Central memory CD8-positive, alpha-beta T cell (primary cell): ENCODE results near the gene RYR2.

Source experiments
- ATAC-seq: fragments of 150-1000 bp; cut with Tn5 transposase; replicated peaks from 2 replicates; pipeline ENCODE4 v1.10.0; 2022; ENCODE audit warnings: mild to moderate bottlenecking, moderate FRiP score, moderate number of reproducible peaks; ENCODE audit not compliant: poor library complexity, severe bottlenecking; ENCODE audit errors: extremely low read depth
- DNase-seq, 2 donors: peaks; one replicate each; pipeline ENCODE4 v3.0.0; 2021; ENCODE audit warnings: low spot score in 2 of 2
- H3K27ac Mint-ChIP-seq: one replicate; pipeline ENCODE4 v1.8.0; 2022; ENCODE audit warnings: low read depth, mild to moderate bottlenecking, moderate library complexity, mixed read lengths
- H3K27me3 Mint-ChIP-seq: one replicate; pipeline ENCODE4 v1.8.0; 2022; ENCODE audit warnings: mixed read lengths
- H3K36me3 Mint-ChIP-seq: one replicate; pipeline ENCODE4 v1.8.0; 2022; ENCODE audit warnings: mild to moderate bottlenecking, moderate library complexity, mixed read lengths; ENCODE audit not compliant: insufficient read depth
- H3K4me1 Mint-ChIP-seq: one replicate; pipeline ENCODE4 v1.8.0; 2022; ENCODE audit warnings: mixed read lengths
- H3K4me3 Mint-ChIP-seq: one replicate; pipeline ENCODE4 v1.8.0; 2022; ENCODE audit warnings: mild to moderate bottlenecking, moderate library complexity, mixed read lengths
- H3K9me3 Mint-ChIP-seq: one replicate; pipeline ENCODE4 v1.8.0; 2022; ENCODE audit warnings: mixed read lengths

RYR2 gene

GRCh38 chr1:237858992-237859391 lies 817.0 kb downstream of the RYR2 start:
- Mint-ChIP-seq H3K27ac (no peak overlapping the region), H3K36me3 (no peaks in the 10 kb centered on the region), H3K4me1 (no peaks in the 10 kb centered on the region), H3K4me3 (no peak overlapping the region), H3K27me3 (no peaks in the 10 kb centered on the region), H3K9me3 (no peaks in the 10 kb centered on the region)
- ATAC-seq: no peak
- no peak for DNase-seq

- H3K27ac Mint-ChIP-seq: no peak overlapping the region
- peaks cover 9% of the 10 kb centered on the region for H3K27me3 Mint-ChIP-seq
- no peaks in the 10 kb centered on the region for H3K36me3 Mint-ChIP-seq
- H3K4me3 Mint-ChIP-seq: no peak overlapping the region
- no peak for DNase-seq
- H3K9me3 Mint-ChIP-seq: no peaks in the 10 kb centered on the region
- H3K4me1 Mint-ChIP-seq: no peaks in the 10 kb centered on the region
- no peak for ATAC-seq
Measured at GRCh38 chr1:237861944-237862343, 820.0 kb downstream of the RYR2 start.

- Mint-ChIP-seq H3K4me1 (no peaks in the 10 kb centered on the region), H3K27ac (no peak overlapping the region), H3K9me3 (no peaks in the 10 kb centered on the region), H3K27me3 (peaks cover 9% of the 10 kb centered on the region), H3K36me3 (no peaks in the 10 kb centered on the region), H3K4me3 (no peak overlapping the region)
- no peak for ATAC-seq
- DNase-seq: no peak
Measured at GRCh38 chr1:237863234-237863633, 821.2 kb downstream of the RYR2 start.

- no peak for DNase-seq
- peaks cover 1% of the 10 kb centered on the region for H3K36me3 Mint-ChIP-seq
- no peaks in the 10 kb centered on the region for H3K4me1 Mint-ChIP-seq
- no peak for ATAC-seq
- no peak overlapping the region for H3K27ac Mint-ChIP-seq
- H3K9me3 Mint-ChIP-seq: no peaks in the 10 kb centered on the region
- peaks cover 9% of the 10 kb centered on the region for H3K27me3 Mint-ChIP-seq
- H3K4me3 Mint-ChIP-seq: no peak overlapping the region
Measured at GRCh38 chr1:237864338-237865244, 822.6 kb downstream of the RYR2 start.

GRCh38 chr1:237867380-237867888 lies 825.5 kb downstream of the RYR2 start:
- DNase-seq (no peak), ATAC-seq (no peak)
- Mint-ChIP-seq H3K4me3 (no peak overlapping the region), H3K9me3 (peaks cover 18% of the 10 kb centered on the region), H3K4me1 (no peaks in the 10 kb centered on the region), H3K27ac (no peak overlapping the region), H3K36me3 (peaks cover 1% of the 10 kb centered on the region), H3K27me3 (peaks cover 15% of the 10 kb centered on the region)

GRCh38 chr1:237868817-237869600 lies 827.0 kb downstream of the RYR2 start:
- Mint-ChIP-seq H3K27me3 (peaks cover 17% of the 10 kb centered on the region), H3K9me3 (peaks cover 20% of the 10 kb centered on the region), H3K4me3 (no peak overlapping the region), H3K4me1 (no peaks in the 10 kb centered on the region), H3K27ac (no peak overlapping the region), H3K36me3 (peaks cover 1% of the 10 kb centered on the region)
- ATAC-seq: no peak
- no peak for DNase-seq

GRCh38 chr1:237873487-237874211 lies 831.7 kb downstream of the RYR2 start:
- H3K27me3 Mint-ChIP-seq: peaks cover 8% of the 10 kb centered on the region
- H3K36me3 Mint-ChIP-seq: peaks cover 1% of the 10 kb centered on the region
- no peaks in the 10 kb centered on the region for H3K4me1 Mint-ChIP-seq
- H3K9me3 Mint-ChIP-seq: peaks cover 20% of the 10 kb centered on the region
- no peak overlapping the region for H3K4me3 Mint-ChIP-seq
- DNase-seq: no peak
- ATAC-seq: no peak
- H3K27ac Mint-ChIP-seq: no peak overlapping the region

GRCh38 chr1:237875291-237875690 lies 833.3 kb downstream of the RYR2 start:
- peaks cover 17% of the 10 kb centered on the region for H3K9me3 Mint-ChIP-seq
- DNase-seq (no peak), ATAC-seq (no peak)
- no peaks in the 10 kb centered on the region for H3K4me1 Mint-ChIP-seq
- no peak overlapping the region for H3K4me3 Mint-ChIP-seq
- H3K27ac Mint-ChIP-seq: no peak overlapping the region
- H3K27me3 Mint-ChIP-seq: peaks cover 8% of the 10 kb centered on the region
- peaks cover 2% of the 10 kb centered on the region for H3K36me3 Mint-ChIP-seq

GRCh38 chr1:237877631-237878030 lies 835.6 kb downstream of the RYR2 start:
- peaks cover 2% of the 10 kb centered on the region for H3K36me3 Mint-ChIP-seq
- H3K4me1 Mint-ChIP-seq: no peaks in the 10 kb centered on the region
- H3K4me3 Mint-ChIP-seq: no peak overlapping the region
- ATAC-seq: no peak
- H3K9me3 Mint-ChIP-seq: no peaks in the 10 kb centered on the region
- no peak for DNase-seq
- H3K27me3 Mint-ChIP-seq: no peaks in the 10 kb centered on the region
- H3K27ac Mint-ChIP-seq: no peak overlapping the region

- H3K9me3 Mint-ChIP-seq: no peaks in the 10 kb centered on the region
- no peak for ATAC-seq
- H3K36me3 Mint-ChIP-seq: peaks cover 2% of the 10 kb centered on the region
- no peaks in the 10 kb centered on the region for H3K4me1 Mint-ChIP-seq
- H3K4me3 Mint-ChIP-seq: no peak overlapping the region
- no peak for DNase-seq
- no peak overlapping the region for H3K27ac Mint-ChIP-seq
- H3K27me3 Mint-ChIP-seq: no peaks in the 10 kb centered on the region
Measured at GRCh38 chr1:237878406-237878805, 836.4 kb downstream of the RYR2 start.

- H3K36me3 Mint-ChIP-seq: peaks cover 2% of the 10 kb centered on the region
- DNase-seq (no peak), ATAC-seq (no peak)
- no peak overlapping the region for H3K27ac Mint-ChIP-seq
- H3K27me3 Mint-ChIP-seq: no peaks in the 10 kb centered on the region
- H3K9me3 Mint-ChIP-seq: no peaks in the 10 kb centered on the region
- H3K4me1 Mint-ChIP-seq: no peaks in the 10 kb centered on the region
- no peak overlapping the region for H3K4me3 Mint-ChIP-seq
Measured at GRCh38 chr1:237879195-237879594, 837.2 kb downstream of the RYR2 start.
